K562 (cell line): ENCODE data around the gene SLC4A2. TPM values are rescaled to one million over a fixed set of nuclear protein-coding genes. Genes with fewer than 3 reads are reported as not detected.

Experiments used
- CBX3 ChIP-seq, 2 experiments: IDR thresholded peaks; 1 replicate in 1 of 2; 2 replicates in 1 of 2; pipeline ENCODE4 v1.6.1; 2012; ENCODE audit warnings: inconsistent platforms in 2 of 2, low read length in 2 of 2, borderline replicate concordance in 1 of 2, control low read depth in 1 of 2
- CEBPG ChIP-seq, 3 experiments: fragments of 200-800 bp in 1 of 3; sonication (Bioruptor generic) in 1 of 3; sonication (generic) in 1 of 3; formaldehyde crosslinking in 1 of 3; IDR thresholded peaks in 2 of 3; conservative IDR thresholded peaks in 1 of 3; 2 replicates each; pipeline versions ENCODE4 v1.6.1 to v1.8.0; 2016 to 2022; ENCODE audit warnings: missing compliant biosample characterization in 2 of 3, missing genetic modification characterization in 2 of 3, mild to moderate bottlenecking in 1 of 3, missing genetic modification reagents in 1 of 3
- FOSL1 ChIP-seq: fragments of 200-800 bp; sonication (Bioruptor generic); conservative IDR thresholded peaks from 2 replicates; pipeline ENCODE4 v1.6.1; 2016; ENCODE audit warnings: missing genetic modification characterization, missing compliant biosample characterization
- HEY1 ChIP-seq: fragments of 250-450 bp; sonication (Bioruptor Pico); IDR thresholded peaks from 2 replicates; pipeline ENCODE4 v1.5.0; 2020; ENCODE audit warnings: mild to moderate bottlenecking, moderate library complexity, borderline replicate concordance
- ILF3 ChIP-seq: fragments of 450-650 bp; IDR thresholded peaks from 2 replicates; pipeline ENCODE4 v1.6.1; 2018; ENCODE audit warnings: antibody characterized with exemption, mild to moderate bottlenecking, moderate library complexity, borderline replicate concordance
- JUNB ChIP-seq: fragments of 450-650 bp; formaldehyde crosslinking; conservative IDR thresholded peaks from 2 replicates; pipeline ENCODE4 v1.4.0; 2020; ENCODE audit warnings: mild to moderate bottlenecking
- MXI1 ChIP-seq: IDR thresholded peaks from 2 replicates; pipeline ENCODE4 v1.6.1; 2011; ENCODE audit warnings: low read depth, mild to moderate bottlenecking, improper control_type of control experiment, low read length
- MYC ChIP-seq, 2 experiments: fragments of 250-450 bp in 1 of 2; sonication (Bioruptor Pico) in 1 of 2; IDR thresholded peaks; 2 replicates each; pipeline versions ENCODE4 v1.5.1 to v1.6.1; 2012 to 2021; ENCODE audit warnings: low read depth in 2 of 2, borderline replicate concordance in 1 of 2, improper control_type of control experiment in 1 of 2, low read length in 1 of 2, mild to moderate bottlenecking in 1 of 2, moderate library complexity in 1 of 2
- NCOA6 ChIP-seq: fragments of 450-650 bp; IDR thresholded peaks from 2 replicates; pipeline ENCODE4 v1.6.1; 2017; ENCODE audit warnings: mild to moderate bottlenecking
- PHF20 ChIP-seq: fragments of 450-650 bp; IDR thresholded peaks from 2 replicates; pipeline ENCODE4 v1.6.1; 2018; ENCODE audit not compliant: partially characterized antibody
- POLR2A ChIP-seq: fragments of 450-650 bp; conservative IDR thresholded peaks from 2 replicates; pipeline ENCODE4 v1.6.1; 2016
- SIN3B ChIP-seq: fragments of 450-650 bp; IDR thresholded peaks from 2 replicates; pipeline ENCODE4 v1.6.1; 2017; ENCODE audit warnings: low read depth, mild to moderate bottlenecking, moderate library complexity
- SREBF1 ChIP-seq: fragments of 150-350 bp; IDR thresholded peaks from 2 replicates; pipeline ENCODE4 v1.6.1; 2014; ENCODE audit warnings: antibody characterized with exemption, low read depth, low read length, borderline replicate concordance
- SRSF1 ChIP-seq: fragments of 200-400 bp; formaldehyde crosslinking; IDR thresholded peaks from 2 replicates; pipeline ENCODE4 v1.6.1; 2017; ENCODE audit warnings: mild to moderate bottlenecking, low read depth, low read length, moderate library complexity
- TAF15 ChIP-seq: fragments of 200-400 bp; formaldehyde crosslinking; IDR thresholded peaks from 2 replicates; pipeline ENCODE4 v1.6.1; 2017; ENCODE audit warnings: mild to moderate bottlenecking, low read depth, low read length, moderate library complexity
- ZNF551 ChIP-seq: fragments of 250-450 bp; sonication (Bioruptor Pico); IDR thresholded peaks from 2 replicates; pipeline ENCODE4 v1.5.0; 2021; ENCODE audit warnings: mild to moderate bottlenecking, moderate library complexity
- ZNF57 ChIP-seq: fragments of 450-650 bp; formaldehyde crosslinking; IDR thresholded peaks from 2 replicates; pipeline ENCODE4 v1.4.0; 2020; ENCODE audit warnings: mild to moderate bottlenecking, moderate library complexity
- polyA plus RNA-seq, 8 experiments: library from polyadenylated mRNA; depleted of rRNA in 4 of 8; stranded (reverse) in 5 of 8; unstranded in 3 of 8; fragments of >200 nt; fragmentation: Nextera tagmentation in 2 of 8; fragmentation: Illumina TruSeq in 1 of 8; extraction: Ambion mirVana in 2 of 8; extraction: Trizol in 1 of 8; gene quantifications; 2 replicates each; pipeline versions ENCODE4 v1.2.1 to v1.2.3, GENCODE V29; 2011 to 2014; ENCODE audit warnings: inconsistent platforms in 1 of 8, missing spikeins in 1 of 8
- total RNA-seq, 7 experiments: library from RNA; depleted of rRNA in 6 of 7; stranded (reverse); fragments of >200 nt in 6 of 7; fragmentation: Illumina TruSeq in 2 of 7; extraction: Trizol in 2 of 7; gene quantifications; 2 replicates each; pipeline versions ENCODE4 v1.2.1 to v1.2.3, GENCODE V29; 2011 to 2021; ENCODE audit warnings: low replicate concordance in 1 of 7
- TF ChIP-seq, protein P1 (sequence below): fragments of 250-450 bp; sonication (Bioruptor Pico); IDR thresholded peaks from 2 replicates; pipeline ENCODE4 v1.8.0; 2022; ENCODE audit warnings: moderate library complexity, mild to moderate bottlenecking, inconsistent platforms
- TF ChIP-seq, protein P2 (sequence below): fragments of 450-650 bp; IDR thresholded peaks from 2 replicates; pipeline ENCODE4 v1.6.1; 2017; ENCODE audit warnings: antibody characterized with exemption, mild to moderate bottlenecking
- TF ChIP-seq, protein P3 (sequence below): IDR thresholded peaks from 2 replicates; pipeline ENCODE4 v1.6.1; 2011; ENCODE audit not compliant: insufficient read length; ENCODE audit errors: extremely low read depth

Gene SLC4A2
- total and polyA plus RNA-seq, 9 of the 15 experiments (the other 6 are each of a cell fraction or from before 2014, with no cell fraction given): 11.4 to 375 (median 130) TPM

DNA sequence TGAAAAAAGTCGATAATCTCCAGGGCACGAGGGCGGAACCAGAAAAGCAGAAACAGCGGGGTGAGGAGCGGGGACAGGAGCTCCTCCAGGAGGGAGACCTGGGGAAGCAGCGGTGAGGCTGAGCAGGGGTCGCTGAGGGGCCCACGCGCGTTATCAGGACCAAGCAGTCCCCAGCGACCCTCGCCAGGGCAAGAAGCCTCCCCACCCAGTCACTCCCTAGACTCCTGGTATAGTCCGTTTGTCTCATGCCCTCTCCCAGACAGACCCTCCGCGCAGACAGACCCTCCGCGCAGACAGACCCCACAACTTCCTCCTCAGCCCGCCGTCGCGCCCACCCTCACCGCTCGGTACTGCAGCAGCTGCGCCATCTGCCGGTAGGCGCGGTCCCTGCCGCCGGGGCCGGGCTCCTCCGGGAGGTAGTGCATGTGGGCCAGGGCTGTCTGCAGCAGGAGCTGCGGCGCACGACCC lies 41.4 kb upstream of the SLC4A2 start (continued):
- TF ChIP-seq TAF15: no peak
- peak in 1 of 2 experiments; percentile 43; a peak in 1 of 3 replicates for TF ChIP-seq CBX3 (IDR thresholded peaks at IDR 0.05; ENCODE audit: borderline replicate concordance in 1 of 2, low read length in 2 of 2)
- TF ChIP-seq MYC (IDR thresholded peaks at IDR 0.05; ENCODE audit: low read depth, low read length): peak; percentile 76
- no peak; the same call in 1 of the 2 replicates for TF ChIP-seq MYC (CRISPR knock-in tag; IDR thresholded peaks at IDR 0.05; ENCODE audit: borderline replicate concordance, low read depth)
- peak; percentile 70 for TF ChIP-seq PHF20
- TF ChIP-seq, protein P1, sequence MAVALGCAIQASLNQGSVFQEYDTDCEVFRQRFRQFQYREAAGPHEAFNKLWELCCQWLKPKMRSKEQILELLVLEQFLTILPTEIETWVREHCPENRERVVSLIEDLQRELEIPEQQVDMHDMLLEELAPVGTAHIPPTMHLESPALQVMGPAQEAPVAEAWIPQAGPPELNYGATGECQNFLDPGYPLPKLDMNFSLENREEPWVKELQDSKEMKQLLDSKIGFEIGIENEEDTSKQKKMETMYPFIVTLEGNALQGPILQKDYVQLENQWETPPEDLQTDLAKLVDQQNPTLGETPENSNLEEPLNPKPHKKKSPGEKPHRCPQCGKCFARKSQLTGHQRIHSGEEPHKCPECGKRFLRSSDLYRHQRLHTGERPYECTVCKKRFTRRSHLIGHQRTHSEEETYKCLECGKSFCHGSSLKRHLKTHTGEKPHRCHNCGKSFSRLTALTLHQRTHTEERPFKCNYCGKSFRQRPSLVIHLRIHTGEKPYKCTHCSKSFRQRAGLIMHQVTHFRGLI (CRISPR knock-in tag): no peak
- peak; percentile 84; the same call in 1 of the 2 replicates for TF ChIP-seq SRSF1
- no peak for TF ChIP-seq NCOA6
- no peak for TF ChIP-seq JUNB (CRISPR knock-in tag)
- TF ChIP-seq, protein P2, sequence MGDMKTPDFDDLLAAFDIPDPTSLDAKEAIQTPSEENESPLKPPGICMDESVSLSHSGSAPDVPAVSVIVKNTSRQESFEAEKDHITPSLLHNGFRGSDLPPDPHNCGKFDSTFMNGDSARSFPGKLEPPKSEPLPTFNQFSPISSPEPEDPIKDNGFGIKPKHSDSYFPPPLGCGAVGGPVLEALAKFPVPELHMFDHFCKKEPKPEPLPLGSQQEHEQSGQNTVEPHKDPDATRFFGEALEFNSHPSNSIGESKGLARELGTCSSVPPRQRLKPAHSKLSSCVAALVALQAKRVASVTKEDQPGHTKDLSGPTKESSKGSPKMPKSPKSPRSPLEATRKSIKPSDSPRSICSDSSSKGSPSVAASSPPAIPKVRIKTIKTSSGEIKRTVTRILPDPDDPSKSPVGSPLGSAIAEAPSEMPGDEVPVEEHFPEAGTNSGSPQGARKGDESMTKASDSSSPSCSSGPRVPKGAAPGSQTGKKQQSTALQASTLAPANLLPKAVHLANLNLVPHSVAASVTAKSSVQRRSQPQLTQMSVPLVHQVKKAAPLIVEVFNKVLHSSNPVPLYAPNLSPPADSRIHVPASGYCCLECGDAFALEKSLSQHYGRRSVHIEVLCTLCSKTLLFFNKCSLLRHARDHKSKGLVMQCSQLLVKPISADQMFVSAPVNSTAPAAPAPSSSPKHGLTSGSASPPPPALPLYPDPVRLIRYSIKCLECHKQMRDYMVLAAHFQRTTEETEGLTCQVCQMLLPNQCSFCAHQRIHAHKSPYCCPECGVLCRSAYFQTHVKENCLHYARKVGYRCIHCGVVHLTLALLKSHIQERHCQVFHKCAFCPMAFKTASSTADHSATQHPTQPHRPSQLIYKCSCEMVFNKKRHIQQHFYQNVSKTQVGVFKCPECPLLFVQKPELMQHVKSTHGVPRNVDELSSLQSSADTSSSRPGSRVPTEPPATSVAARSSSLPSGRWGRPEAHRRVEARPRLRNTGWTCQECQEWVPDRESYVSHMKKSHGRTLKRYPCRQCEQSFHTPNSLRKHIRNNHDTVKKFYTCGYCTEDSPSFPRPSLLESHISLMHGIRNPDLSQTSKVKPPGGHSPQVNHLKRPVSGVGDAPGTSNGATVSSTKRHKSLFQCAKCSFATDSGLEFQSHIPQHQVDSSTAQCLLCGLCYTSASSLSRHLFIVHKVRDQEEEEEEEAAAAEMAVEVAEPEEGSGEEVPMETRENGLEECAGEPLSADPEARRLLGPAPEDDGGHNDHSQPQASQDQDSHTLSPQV: peak; percentile 79
- no peak for TF ChIP-seq ZNF551 (CRISPR knock-in tag)
- no peak for TF ChIP-seq ILF3
- no peak for TF ChIP-seq CEBPG (CRISPR knock-in tag; IDR thresholded peaks at IDR 0.05)
- no peak for TF ChIP-seq CEBPG (tag; conservative IDR thresholded peaks at IDR 0.05 in 1 of 2, IDR thresholded peaks at IDR 0.05 in 1 of 2)
- TF ChIP-seq MXI1: no peak
- TF ChIP-seq POLR2A: peak; percentile 68
- no peak for TF ChIP-seq HEY1 (CRISPR knock-in tag)
- TF ChIP-seq ZNF57 (CRISPR knock-in tag): no peak
- TF ChIP-seq SIN3B: no peak
- TF ChIP-seq FOSL1 (tag): 0 out of 2 replicates have a peak, but pooled peaks have one; percentile 16
- TF ChIP-seq, protein P3, sequence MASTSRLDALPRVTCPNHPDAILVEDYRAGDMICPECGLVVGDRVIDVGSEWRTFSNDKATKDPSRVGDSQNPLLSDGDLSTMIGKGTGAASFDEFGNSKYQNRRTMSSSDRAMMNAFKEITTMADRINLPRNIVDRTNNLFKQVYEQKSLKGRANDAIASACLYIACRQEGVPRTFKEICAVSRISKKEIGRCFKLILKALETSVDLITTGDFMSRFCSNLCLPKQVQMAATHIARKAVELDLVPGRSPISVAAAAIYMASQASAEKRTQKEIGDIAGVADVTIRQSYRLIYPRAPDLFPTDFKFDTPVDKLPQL: no peak
- TF ChIP-seq SREBF1: no peak
